Esophagus muscularis mucosa (tissue), 3 donors: ENCODE results near the gene PLCH2.

ENCODE experiments used
- CTCF ChIP-seq, 3 experiments: fragments of 200-600 bp in 2 of 3; fragments of 450-650 bp in 1 of 3; sonication (generic) in 2 of 3; IDR thresholded peaks; one replicate each; pipeline ENCODE4 v1.5.1; 2017 to 2019; ENCODE audit warnings: antibody characterized with exemption in 3 of 3, mild to moderate bottlenecking in 2 of 3, moderate library complexity in 1 of 3
- POLR2A ChIP-seq: fragments of 450-650 bp; IDR thresholded peaks from one replicate; pipeline ENCODE4 v1.6.1; 2017; ENCODE audit warnings: antibody characterized with exemption, moderate library complexity, mild to moderate bottlenecking, low read depth
- POLR2AphosphoS5 ChIP-seq, 2 donors: sonication (generic); formaldehyde crosslinking; IDR thresholded peaks; one replicate each; pipeline ENCODE4 v1.6.1; 2017; ENCODE audit warnings: antibody characterized with exemption in 2 of 2

GRCh38 chr1:2539312-2539907 is 63.3 kb downstream of the PLCH2 start:
- TF ChIP-seq POLR2A (no peak), POLR2AphosphoS5 (IDR thresholded peaks at IDR 0.05) (no peak), CTCF (IDR thresholded peaks at IDR 0.05) (peak in 1 of 3 experiments; percentile 12)
